ENCODE data around the gene ZEB2.

DNA sequence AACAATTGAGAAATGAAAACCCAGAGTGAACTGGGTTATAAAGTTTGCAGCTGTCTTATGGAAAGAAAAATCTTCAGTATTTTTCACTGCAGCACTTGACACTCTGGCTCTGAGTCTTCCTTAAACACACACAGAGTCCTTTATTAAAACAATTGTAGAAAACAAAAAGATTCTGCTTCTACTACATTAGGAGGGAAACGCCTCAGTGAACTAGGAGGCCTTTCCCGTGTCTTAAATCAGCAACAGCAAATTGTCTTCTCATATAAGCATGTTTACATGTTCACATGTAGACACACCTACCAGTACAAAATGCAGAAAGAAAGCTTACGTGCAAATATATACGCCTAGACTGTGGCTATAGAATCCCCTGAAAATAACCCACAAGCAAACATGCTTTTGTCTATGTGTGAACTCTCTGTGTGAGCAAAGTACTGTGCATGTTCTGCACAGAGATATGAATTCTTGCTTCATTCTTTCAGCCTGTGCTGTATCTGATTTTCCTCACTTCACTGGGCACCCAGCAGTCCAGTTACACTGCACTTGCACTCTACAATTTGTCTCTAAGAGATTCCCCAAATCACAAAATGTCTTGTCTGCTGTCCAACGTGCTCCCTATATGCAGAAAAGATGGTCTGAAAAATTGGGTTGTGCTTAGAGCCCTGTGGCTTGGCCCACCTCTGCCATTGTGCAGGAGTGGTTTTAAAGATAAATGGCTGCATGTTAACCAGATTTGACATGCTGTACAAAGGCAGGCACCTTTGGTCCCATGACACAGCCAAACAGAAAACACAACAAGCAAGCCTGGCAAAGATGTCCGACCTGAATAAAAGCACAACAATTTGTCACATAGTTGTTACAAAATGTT lies 24.5 kb downstream of the ZEB2 start:
- TF ChIP-seq EP300 (IDR thresholded peaks at IDR 0.05) (no peak), POLR2A (IDR thresholded peaks at IDR 0.05) (no peak)
- TF ChIP-seq, protein P1, sequence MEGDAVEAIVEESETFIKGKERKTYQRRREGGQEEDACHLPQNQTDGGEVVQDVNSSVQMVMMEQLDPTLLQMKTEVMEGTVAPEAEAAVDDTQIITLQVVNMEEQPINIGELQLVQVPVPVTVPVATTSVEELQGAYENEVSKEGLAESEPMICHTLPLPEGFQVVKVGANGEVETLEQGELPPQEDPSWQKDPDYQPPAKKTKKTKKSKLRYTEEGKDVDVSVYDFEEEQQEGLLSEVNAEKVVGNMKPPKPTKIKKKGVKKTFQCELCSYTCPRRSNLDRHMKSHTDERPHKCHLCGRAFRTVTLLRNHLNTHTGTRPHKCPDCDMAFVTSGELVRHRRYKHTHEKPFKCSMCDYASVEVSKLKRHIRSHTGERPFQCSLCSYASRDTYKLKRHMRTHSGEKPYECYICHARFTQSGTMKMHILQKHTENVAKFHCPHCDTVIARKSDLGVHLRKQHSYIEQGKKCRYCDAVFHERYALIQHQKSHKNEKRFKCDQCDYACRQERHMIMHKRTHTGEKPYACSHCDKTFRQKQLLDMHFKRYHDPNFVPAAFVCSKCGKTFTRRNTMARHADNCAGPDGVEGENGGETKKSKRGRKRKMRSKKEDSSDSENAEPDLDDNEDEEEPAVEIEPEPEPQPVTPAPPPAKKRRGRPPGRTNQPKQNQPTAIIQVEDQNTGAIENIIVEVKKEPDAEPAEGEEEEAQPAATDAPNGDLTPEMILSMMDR (IDR thresholded peaks at IDR 0.05), result no peak

Measured in ovary (tissue), 3 donors.